Activated CD4-positive, alpha-beta T cell treated with anti-CD3 and anti-CD28 coated beads for 36 hours (primary cell): Measurements from ENCODE around the gene SYN1. TPM values are rescaled to one million over a fixed set of nuclear protein-coding genes. Genes with fewer than 3 reads are reported as not detected.

Experiments
- ATAC-seq: fragments of 200-7000 bp; cut with Tn5 transposase; one replicate; pipeline ENCODE4 v1.10.0; 2021; ENCODE audit warnings: mild to moderate bottlenecking, moderate library complexity
- CTCF ChIA-PET: fragments of 350-600 bp; sonication (Branson Sonifier 250); formaldehyde crosslinking; loops from one replicate; lab custom pipeline; 2021; ENCODE audit warnings: antibody characterized with exemption; lab: Charles Lee
- POLR2A ChIA-PET: fragments of 350-600 bp; sonication (Branson Sonifier 250); formaldehyde crosslinking; loops from one replicate; lab custom pipeline; 2021; ENCODE audit warnings: antibody characterized with exemption, inconsistent platforms; lab: Charles Lee
- DNase-seq: peaks from one replicate; pipeline ENCODE4 v3.0.0-alpha.2; 2020
- H3K27ac Mint-ChIP-seq: one replicate; pipeline ENCODE4 v1.8.0; 2021; ENCODE audit warnings: mixed read lengths
- H3K27me3 Mint-ChIP-seq: one replicate; pipeline ENCODE4 v1.8.0; 2021; ENCODE audit warnings: mixed read lengths
- H3K36me3 Mint-ChIP-seq: one replicate; pipeline ENCODE4 v1.8.0; 2021; ENCODE audit warnings: low read depth, mixed read lengths
- H3K4me1 Mint-ChIP-seq: one replicate; pipeline ENCODE4 v1.8.0; 2021; ENCODE audit warnings: mixed read lengths
- H3K4me3 Mint-ChIP-seq: one replicate; pipeline ENCODE4 v1.8.0; 2021; ENCODE audit warnings: mild to moderate bottlenecking, moderate library complexity, mixed read lengths
- H3K9me3 Mint-ChIP-seq: one replicate; pipeline ENCODE4 v1.8.0; 2021; ENCODE audit warnings: low read depth, mixed read lengths
- intact Hi-C, 2 experiments: fragments of 100-400 bp; cut with DNase I in 1 of 2; cut with micrococcal nuclease in 1 of 2; formaldehyde crosslinking; loops; one replicate each; pipeline versions ENCODE4 v1.14.2 to v1.15.1; 2022 to 2024; cut with DNase I, micrococcal nuclease
- total RNA-seq, 2 experiments: library from RNA; stranded (reverse); gene quantifications; one replicate each; pipeline ENCODE4 v1.2.3, GENCODE V29; 2021

Gene SYN1
- total RNA-seq, 2 experiments from 2014 or later, result 0.82 to 0.98 TPM

- ChIA-PET POLR2A (no interaction called here), CTCF (interaction anchor here (0.6 to 1.6 kb wide), 2 partner anchors 48 to 240 kb away, joined by 5 to 7 read pairs; partner anchors contain the start of gene ZNF81)
- H3K27ac Mint-ChIP-seq, result peak overlapping the region; percentile 31
- DNase-seq (no peak), ATAC-seq (no peak)
- H3K27me3 Mint-ChIP-seq, result no peaks in the 10 kb centered on the region
- no peak overlapping the region for H3K4me3 Mint-ChIP-seq
- H3K36me3 Mint-ChIP-seq, result peaks cover 3% of the 10 kb centered on the region
- H3K4me1 Mint-ChIP-seq, result peaks cover 14% of the 10 kb centered on the region
- intact Hi-C loops, result no loop called here
- H3K9me3 Mint-ChIP-seq, result peaks cover 6% of the 10 kb centered on the region
These were observed 23.4 kb downstream of the SYN1 start for GRCh38 chrX:47596256-47596655.

GRCh38 chrX:47595716-47596251 lies 23.9 kb downstream of the SYN1 start:
- Mint-ChIP-seq H3K9me3 (peaks cover 6% of the 10 kb centered on the region), H3K4me3 (no peak overlapping the region), H3K4me1 (peaks cover 14% of the 10 kb centered on the region), H3K36me3 (peaks cover 3% of the 10 kb centered on the region), H3K27me3 (no peaks in the 10 kb centered on the region), H3K27ac (peak overlapping the region; percentile 31)
- intact Hi-C loops, result no loop called here
- no peak for DNase-seq
- no peak for ATAC-seq
- CTCF ChIA-PET, result interaction anchor here (0.6 to 1.6 kb wide), 6 partner anchors 48 to 670 kb away, joined by 3 to 7 read pairs (median 4); partner anchors contain the start of gene ZNF81
- POLR2A ChIA-PET, result no interaction called here

GRCh38 chrX:47593522-47593921 lies 26.1 kb downstream of the SYN1 start:
- peaks cover 3% of the 10 kb centered on the region for H3K36me3 Mint-ChIP-seq
- no peak for ATAC-seq
- peaks cover 14% of the 10 kb centered on the region for H3K4me1 Mint-ChIP-seq
- ChIA-PET CTCF (no interaction called here), POLR2A (no interaction called here)
- no peak overlapping the region for H3K4me3 Mint-ChIP-seq
- peaks cover 6% of the 10 kb centered on the region for H3K9me3 Mint-ChIP-seq
- no peak overlapping the region for H3K27ac Mint-ChIP-seq
- DNase-seq, result no peak
- H3K27me3 Mint-ChIP-seq, result no peaks in the 10 kb centered on the region
- intact Hi-C loops, result no loop called here

- DNase-seq (no peak), ATAC-seq (no peak)
- no peaks in the 10 kb centered on the region for H3K9me3 Mint-ChIP-seq
- intact Hi-C loops, result no loop called here
- peaks cover 11% of the 10 kb centered on the region for H3K4me1 Mint-ChIP-seq
- CTCF ChIA-PET, result no interaction called here
- H3K27ac Mint-ChIP-seq, result no peak overlapping the region
- H3K27me3 Mint-ChIP-seq, result no peaks in the 10 kb centered on the region
- POLR2A ChIA-PET, result no interaction called here
- no peak overlapping the region for H3K4me3 Mint-ChIP-seq
- no peaks in the 10 kb centered on the region for H3K36me3 Mint-ChIP-seq
These were observed 28.7 kb downstream of the SYN1 start for GRCh38 chrX:47590984-47591383.

- ATAC-seq, result no peak
- no peaks in the 10 kb centered on the region for H3K27me3 Mint-ChIP-seq
- DNase-seq, result no peak
- no peaks in the 10 kb centered on the region for H3K9me3 Mint-ChIP-seq
- intact Hi-C loops, result no loop called here
- ChIA-PET CTCF (no interaction called here), POLR2A (no interaction called here)
- peaks cover 14% of the 10 kb centered on the region for H3K4me1 Mint-ChIP-seq
- no peak overlapping the region for H3K27ac Mint-ChIP-seq
- no peak overlapping the region for H3K4me3 Mint-ChIP-seq
- no peaks in the 10 kb centered on the region for H3K36me3 Mint-ChIP-seq
These were observed 31.5 kb downstream of the SYN1 start for GRCh38 chrX:47587906-47588735.

- Mint-ChIP-seq H3K9me3 (no peaks in the 10 kb centered on the region), H3K27ac (no peak overlapping the region), H3K36me3 (no peaks in the 10 kb centered on the region), H3K27me3 (no peaks in the 10 kb centered on the region), H3K4me1 (peaks cover 17% of the 10 kb centered on the region), H3K4me3 (no peak overlapping the region)
- DNase-seq (no peak), ATAC-seq (no peak)
- intact Hi-C loops, result no loop called here
- ChIA-PET POLR2A (no interaction called here), CTCF (no interaction called here)
These were observed 32.4 kb downstream of the SYN1 start for GRCh38 chrX:47587091-47587891.

GRCh38 chrX:47586043-47586787 lies 33.4 kb downstream of the SYN1 start:
- H3K4me1 Mint-ChIP-seq, result peaks cover 27% of the 10 kb centered on the region
- no peak overlapping the region for H3K27ac Mint-ChIP-seq
- DNase-seq (no peak), ATAC-seq (no peak)
- H3K27me3 Mint-ChIP-seq, result no peaks in the 10 kb centered on the region
- H3K9me3 Mint-ChIP-seq, result no peaks in the 10 kb centered on the region
- H3K36me3 Mint-ChIP-seq, result no peaks in the 10 kb centered on the region
- POLR2A ChIA-PET, result no interaction called here
- intact Hi-C loops, result no loop called here
- CTCF ChIA-PET, result no interaction called here
- no peak overlapping the region for H3K4me3 Mint-ChIP-seq

GRCh38 chrX:47585273-47585672 lies 34.4 kb downstream of the SYN1 start:
- H3K27me3 Mint-ChIP-seq, result no peaks in the 10 kb centered on the region
- H3K27ac Mint-ChIP-seq, result no peak overlapping the region
- peaks cover 32% of the 10 kb centered on the region for H3K4me1 Mint-ChIP-seq
- H3K9me3 Mint-ChIP-seq, result no peaks in the 10 kb centered on the region
- no peak overlapping the region for H3K4me3 Mint-ChIP-seq
- H3K36me3 Mint-ChIP-seq, result no peaks in the 10 kb centered on the region
- ATAC-seq (no peak), DNase-seq (no peak)
- POLR2A ChIA-PET, result interaction anchor here (0.7 kb wide), 1 partner anchor 643 kb away, joined by 3 read pairs; no protein-coding TSS in a partner anchor
- intact Hi-C loops, result no loop called here
- CTCF ChIA-PET, result no interaction called here

GRCh38 chrX:47584714-47585113 lies 34.9 kb downstream of the SYN1 start:
- H3K4me1 Mint-ChIP-seq, result peaks cover 34% of the 10 kb centered on the region
- H3K9me3 Mint-ChIP-seq, result no peaks in the 10 kb centered on the region
- H3K27ac Mint-ChIP-seq, result no peak overlapping the region
- ATAC-seq (no peak), DNase-seq (no peak)
- no peaks in the 10 kb centered on the region for H3K27me3 Mint-ChIP-seq
- no peaks in the 10 kb centered on the region for H3K36me3 Mint-ChIP-seq
- POLR2A ChIA-PET, result interaction anchor here (0.7 kb wide), 1 partner anchor 643 kb away, joined by 3 read pairs; no protein-coding TSS in a partner anchor
- intact Hi-C loops, result loop anchor here (5.0 kb wide), 2 partner anchors 38 to 418 kb away; partner anchors contain the start of gene ZNF182 (in 1 of the 2)
- CTCF ChIA-PET, result no interaction called here
- H3K4me3 Mint-ChIP-seq, result no peak overlapping the region

- peak overlapping the region; percentile 45 for H3K27ac Mint-ChIP-seq
- no peaks in the 10 kb centered on the region for H3K27me3 Mint-ChIP-seq
- intact Hi-C loops, result loop anchor here (2.0 to 5.0 kb wide), 3 partner anchors 39 to 419 kb away; partner anchors contain the start of genes CFP (in 1 of the 2) and ZNF182 (in 1 of the 2)
- peaks cover 45% of the 10 kb centered on the region for H3K4me1 Mint-ChIP-seq
- ChIA-PET CTCF (no interaction called here), POLR2A (no interaction called here)
- H3K4me3 Mint-ChIP-seq, result peak overlapping the region; percentile 26
- H3K36me3 Mint-ChIP-seq, result no peaks in the 10 kb centered on the region
- no peaks in the 10 kb centered on the region for H3K9me3 Mint-ChIP-seq
- ATAC-seq (no peak), DNase-seq (no peak)
These were observed 36.3 kb downstream of the SYN1 start for GRCh38 chrX:47583240-47583861.
